NCI-H2196 (cell line): ENCODE measurements around the gene FAM181A.

ENCODE experiments used
- DNase-seq: peaks from one replicate; lab custom pipeline; 2025; ENCODE audit not compliant: unreplicated experiment; lab: John Stamatoyannopoulos, UW

Gene FAM181A

DNA sequence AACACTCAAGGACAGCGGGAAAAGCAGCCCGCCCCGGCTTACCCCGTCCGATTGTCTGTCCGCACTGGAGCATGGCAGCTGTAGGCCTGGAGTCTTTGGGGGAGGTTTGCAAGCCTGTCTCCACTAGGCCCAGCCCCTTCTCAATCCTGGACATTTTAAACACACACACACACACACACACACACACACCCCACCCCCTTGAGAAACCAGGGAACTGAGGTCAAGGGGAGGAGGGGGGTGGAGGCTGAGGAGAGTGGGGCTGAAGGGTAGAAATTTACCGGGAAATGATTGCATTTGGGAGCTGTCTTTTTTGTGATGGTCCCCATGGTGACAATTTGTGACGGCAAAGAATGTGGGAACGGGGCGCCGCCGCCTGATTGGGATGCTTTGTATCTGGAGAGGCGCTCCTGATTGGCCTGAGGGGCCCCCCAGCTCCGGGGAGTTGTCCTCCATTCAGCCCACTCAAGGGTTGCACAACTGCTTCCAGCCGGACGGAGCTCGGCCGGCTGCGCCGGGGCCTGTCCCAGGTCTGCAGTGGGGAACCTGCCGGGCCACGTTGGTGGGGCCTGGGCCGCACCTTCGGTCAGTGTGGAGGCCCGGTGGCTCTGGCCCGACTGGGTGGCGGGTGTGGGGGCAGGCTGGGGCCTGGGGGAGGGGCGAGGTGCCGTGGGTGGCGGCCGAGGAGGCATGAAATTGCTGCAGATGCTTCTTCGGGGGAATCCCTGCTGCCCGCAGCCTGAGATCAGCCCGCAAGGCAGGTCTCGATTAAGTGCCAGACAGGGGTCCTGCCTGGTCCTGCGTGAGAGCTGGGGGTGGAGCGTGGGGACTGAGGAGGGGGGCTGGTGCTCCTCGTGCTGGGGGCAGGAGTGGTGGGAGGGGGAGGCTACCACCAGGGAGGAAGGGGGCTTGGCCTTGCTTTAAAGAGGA lies at the start of gene FAM181A:
FAM181A (plus strand) TSS at position 472 of the 927 bp plus-strand sequence. CDS start 942 bp downstream, outside the sequence.
- no peak for DNase-seq

GRCh38 chr14:93878212-93878611 lies 48.9 kb upstream of the FAM181A start:
- no peak for DNase-seq

DNA sequence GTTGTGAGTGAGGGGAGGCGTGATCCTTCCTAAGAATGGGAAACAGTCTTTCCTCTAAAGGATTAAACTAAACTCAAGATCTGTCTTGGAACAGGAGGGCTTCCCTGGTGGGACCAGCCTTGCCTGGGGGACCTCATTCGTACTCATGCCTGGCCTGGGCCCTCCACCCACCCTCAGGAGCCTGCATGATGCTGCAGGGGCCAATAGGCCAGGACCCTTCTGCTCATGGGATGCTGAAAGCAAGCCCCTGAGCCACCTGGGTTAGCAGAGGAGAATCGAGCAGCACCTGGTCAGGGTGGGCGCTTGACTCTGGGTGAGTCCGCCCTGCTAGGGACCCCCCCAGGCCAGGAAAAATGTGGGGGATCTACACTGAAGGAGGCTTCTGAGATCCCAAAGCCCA lies 48.3 kb upstream of the FAM181A start:
- no peak for DNase-seq

- DNase-seq = no peak
Measured at GRCh38 chr14:93879362-93879983, 47.7 kb upstream of the FAM181A start.

DNA sequence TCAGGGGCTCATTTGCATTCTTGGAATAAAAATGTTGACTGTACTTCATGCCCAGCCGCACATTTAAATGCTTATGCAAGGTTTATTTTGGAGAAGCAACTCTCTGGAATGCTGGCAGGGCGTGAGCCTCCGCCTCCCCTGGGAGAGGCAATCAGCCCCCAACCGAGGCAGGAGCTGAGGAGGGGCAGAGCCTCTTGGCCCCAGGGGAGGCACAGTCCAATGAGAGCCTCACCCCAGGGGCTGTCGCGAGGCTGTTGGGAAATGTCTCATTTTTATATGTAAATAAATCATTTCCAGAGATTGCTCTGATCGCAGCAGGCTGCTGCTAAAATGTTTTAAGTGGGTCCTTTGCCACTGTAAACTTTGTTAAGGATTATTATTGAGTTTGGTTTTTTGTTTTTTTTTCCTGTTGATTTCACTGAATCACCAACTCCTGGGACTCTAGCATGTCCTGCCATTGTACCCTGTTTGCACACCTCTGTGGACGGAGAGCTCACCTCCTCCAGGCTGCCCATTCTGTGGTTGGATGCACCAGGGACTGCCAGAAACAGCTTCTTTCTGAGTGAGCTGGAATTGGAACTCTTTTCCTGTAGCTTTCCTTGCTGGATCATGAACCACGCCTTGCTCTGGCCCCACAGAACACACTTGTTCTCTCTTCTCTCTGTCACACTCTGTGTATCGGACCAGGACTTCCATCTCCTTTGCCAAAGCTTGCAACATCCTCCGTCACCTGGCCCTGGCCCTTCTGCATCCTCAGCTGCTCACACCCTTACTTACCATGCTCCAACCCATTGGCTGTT lies 46.9 kb upstream of the FAM181A start:
- no peak for DNase-seq

DNA sequence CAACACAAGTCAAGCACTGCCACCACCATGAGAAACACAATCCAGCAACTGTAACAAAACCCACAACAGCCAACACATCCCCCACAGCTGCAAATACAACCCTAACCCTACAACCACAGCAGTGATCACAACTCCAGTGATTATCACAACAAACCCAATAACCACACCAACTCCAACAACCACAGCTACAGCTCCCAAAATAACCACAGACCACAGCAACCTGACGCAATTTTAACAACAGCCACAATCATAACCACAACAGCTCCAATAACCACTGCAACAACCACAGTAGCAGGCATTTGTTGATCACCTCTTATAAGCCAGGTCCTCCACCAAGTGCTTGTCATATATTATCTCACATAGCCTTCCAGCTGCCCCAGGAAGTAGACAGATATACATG lies 42.2 kb upstream of the FAM181A start:
- no peak for DNase-seq

DNA sequence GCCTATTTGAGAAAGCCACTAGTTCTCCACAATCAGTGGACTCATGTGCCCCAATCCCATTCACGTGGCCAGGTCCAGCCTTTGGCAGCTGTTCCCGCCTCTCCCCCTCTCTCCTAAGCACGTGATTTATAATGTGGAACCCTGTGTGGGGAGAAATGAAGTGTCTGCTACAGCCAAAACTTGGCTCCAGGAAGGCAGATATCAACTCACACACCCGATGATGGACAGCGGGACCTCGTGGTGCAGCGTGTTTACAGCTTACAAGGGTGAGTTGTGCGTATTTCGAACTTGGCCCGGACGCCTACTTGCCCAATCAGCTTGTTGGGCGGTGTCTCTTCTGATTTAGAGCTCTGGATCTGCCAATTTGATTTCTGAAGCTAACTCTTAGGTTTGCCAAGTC lies 38.1 kb upstream of the FAM181A start:
- no peak for DNase-seq

DNA sequence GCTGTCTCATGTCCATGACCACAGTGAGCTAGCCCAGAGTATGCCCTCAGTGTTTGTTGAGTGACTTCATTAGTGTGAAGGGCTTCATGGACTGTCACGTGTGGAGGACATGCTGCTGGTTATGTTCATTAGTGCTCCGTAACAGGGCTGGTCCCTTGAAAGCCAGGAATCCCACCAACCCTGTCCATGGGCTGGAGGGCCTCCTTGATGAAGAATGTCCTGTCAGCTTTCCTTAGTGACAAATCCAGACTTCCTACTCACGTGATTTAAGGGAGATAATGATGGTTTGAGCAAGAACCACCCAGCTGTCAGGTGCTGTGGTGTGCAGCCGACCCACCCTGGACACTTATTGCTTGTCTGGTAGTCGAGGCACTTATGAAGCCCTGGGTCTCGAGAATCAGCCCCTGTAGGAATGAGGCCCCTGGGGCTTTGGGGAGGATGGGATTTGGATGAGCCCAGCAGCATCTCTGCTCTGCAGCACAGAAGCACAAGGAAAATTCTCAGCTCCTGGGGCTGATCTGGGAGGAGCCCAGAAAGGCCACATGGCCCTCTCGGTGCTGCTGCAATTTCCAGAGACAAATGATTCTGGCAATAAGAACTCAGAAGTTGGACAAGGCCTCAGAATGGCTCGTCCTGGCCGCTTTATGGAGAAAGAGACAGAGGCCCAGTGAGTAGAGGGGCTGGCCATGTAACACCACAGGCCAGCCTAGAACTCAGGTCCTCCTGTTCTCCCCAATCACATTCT lies 37.2 kb upstream of the FAM181A start:
- DNase-seq = no peak

- DNase-seq = no peak
Measured at GRCh38 chr14:93891756-93892504, 35.2 kb upstream of the FAM181A start.

DNA sequence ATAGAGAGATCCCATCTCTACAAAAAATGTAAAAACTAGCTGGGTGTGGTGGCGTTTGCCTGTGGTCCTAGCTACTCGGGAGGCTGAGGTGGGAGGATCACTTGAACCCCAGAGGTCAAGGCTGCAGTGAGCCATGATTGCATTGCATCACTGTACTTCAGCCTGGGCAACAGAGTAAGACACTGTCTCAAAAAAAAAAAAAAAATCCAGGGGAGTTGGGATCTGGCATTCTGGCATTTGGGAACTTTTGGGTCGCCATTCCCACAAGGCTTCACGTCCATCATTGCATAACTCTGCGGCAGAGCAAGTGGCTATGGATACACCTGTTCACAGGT lies 34.7 kb upstream of the FAM181A start:
- DNase-seq = no peak

GRCh38 chr14:93892923-93893558 lies 34.1 kb upstream of the FAM181A start:
- DNase-seq = peak; percentile 20

DNA sequence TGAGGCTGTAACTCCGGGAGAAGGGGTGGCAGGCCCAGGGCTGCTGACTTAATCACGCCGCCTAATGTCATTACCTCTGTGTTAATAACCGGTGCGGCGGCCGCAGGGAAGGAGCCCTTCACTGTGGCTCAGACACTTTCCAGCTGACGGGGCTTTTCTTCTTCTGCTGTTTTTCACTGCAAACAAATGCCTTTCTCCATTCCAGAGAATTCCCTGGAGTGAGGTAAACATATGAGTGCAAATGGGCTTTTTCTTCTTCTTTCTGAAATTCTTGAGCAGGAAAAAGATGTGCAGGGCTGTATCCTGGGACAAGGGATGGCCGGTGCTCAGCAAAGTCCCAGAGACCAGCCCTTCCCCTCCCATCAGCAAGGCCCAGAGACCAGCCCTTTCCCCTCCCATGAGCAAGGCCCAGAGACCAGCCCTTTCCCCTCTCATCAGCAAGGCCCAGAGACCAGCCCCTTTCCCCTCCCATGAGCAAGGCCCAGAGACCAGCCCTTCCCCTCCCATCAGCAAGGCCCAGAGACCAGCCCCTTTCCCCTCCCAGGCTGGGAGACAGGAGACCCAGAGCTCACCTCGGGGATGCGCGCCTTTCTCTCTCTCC lies 33.4 kb upstream of the FAM181A start:
- no peak for DNase-seq

DNA sequence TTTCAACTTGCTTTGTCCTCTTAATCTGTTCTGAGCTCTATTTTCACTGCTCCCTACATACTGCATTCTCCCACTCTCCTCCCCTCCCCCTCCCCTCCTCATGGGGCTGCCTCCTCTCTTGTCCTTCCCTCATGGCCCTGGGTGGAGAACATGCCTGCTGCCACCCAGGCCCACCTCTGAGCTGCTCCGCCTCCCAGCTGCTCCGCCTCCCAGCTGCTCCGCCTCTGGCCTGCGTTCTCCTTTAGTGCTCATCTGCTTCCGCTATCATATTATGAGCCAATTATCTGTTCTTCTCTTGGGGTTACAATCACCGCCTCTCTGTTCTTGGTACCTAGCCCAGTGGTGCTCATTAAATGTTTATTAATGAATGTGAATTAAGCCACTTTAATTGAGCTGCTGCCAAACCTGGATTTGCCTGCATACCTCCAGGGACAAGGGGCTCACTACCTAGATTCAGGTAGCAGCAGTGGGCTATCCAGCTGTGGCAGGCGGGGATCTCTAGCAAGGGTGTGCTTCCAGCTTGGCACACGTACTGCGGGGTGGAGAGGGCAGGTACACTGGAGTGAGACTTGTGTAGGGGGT lies 32.0 kb upstream of the FAM181A start:
- DNase-seq = no peak

GRCh38 chr14:93897476-93897845 lies 29.7 kb upstream of the FAM181A start:
- DNase-seq = no peak

DNA sequence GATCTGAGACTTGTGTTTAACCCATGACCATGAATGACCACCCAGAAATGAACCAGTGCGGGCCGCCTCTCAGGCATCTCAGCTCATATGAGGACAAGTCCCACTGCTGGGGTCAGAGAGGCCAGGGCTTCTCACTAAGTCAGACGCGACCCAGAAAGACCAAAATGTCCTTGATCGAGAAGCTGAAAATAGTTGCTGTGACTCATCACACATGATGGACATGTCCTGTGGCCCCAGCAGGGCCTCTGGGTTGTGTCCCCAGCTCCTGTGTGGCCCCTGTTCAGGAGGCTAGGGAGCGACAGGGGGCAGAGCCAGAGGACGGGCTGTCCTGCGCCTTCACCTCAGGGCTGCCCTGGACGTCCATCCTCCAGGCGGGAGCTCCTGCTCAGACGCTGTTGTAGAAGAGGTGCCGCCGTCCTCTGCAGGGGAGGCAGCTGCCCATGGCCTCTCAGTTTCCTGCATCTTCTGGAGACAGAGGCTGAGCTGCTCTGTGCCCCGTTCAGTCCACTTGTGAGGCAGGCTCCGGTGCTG lies 29.0 kb upstream of the FAM181A start:
- DNase-seq = no peak

DNA sequence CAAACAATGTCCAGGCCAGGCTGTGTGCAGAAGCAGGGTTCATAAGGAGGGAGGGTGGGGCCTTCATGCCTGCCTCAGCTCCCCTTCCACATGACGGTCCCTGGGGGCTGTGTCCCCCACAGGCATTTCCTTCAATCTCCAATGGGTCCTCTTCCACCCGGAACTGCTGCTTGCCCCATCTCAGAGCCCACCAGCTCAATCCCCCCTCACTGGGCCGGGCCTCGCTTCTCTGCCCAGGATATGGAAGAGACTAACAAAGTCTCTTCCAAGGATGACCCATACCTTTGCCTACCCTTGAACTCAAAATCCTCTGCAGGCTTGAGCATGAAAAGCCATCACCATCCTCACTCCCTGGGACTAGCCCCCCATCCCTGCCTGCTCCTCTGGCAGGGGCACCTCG lies 28.4 kb upstream of the FAM181A start:
- no peak for DNase-seq

DNA sequence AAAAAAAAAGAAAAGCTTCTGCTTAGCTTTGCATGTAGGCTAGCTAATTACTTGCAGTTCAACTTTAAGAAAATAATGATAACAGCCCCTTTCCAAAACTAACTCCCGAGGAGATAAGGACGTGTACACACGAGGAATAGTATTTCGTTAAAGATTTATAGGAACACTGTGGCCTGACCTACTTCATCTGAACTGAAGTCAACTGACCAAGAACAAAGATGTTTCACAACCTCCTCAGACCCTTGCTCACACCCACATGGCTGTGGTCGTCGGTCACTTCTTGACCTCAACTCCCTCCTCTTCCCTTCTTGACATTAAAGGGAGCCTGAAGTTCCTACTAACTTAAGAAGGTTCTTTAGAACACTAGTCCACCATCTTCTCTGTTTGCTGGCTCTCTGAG lies 25.3 kb upstream of the FAM181A start:
- no peak for DNase-seq

GRCh38 chr14:93902619-93903307 lies 24.4 kb upstream of the FAM181A start:
- DNase-seq = no peak
